Cardiac muscle cell (in vitro differentiated cells and primary cell): ENCODE results near the gene INPP4A. TPM values are rescaled to one million over a fixed set of nuclear protein-coding genes. Genes with fewer than 3 reads are reported as not detected.
"Not testable (repeated sequence)": the region's sequence is repeated elsewhere in the genome, so short reads cannot be mapped to it uniquely, and the experiment has no call there.

Experiments used
- DNase-seq, 2 donors: peaks; one replicate each; pipeline versions ENCODE4 v3.0.0 to v3.0.0-alpha.2; 2010 to 2017; ENCODE audit warnings: low read depth in 1 of 2, low spot score in 1 of 2
- H3K27ac ChIP-seq: fragments of 200-600 bp; sonication (generic); 2 replicates; pipeline ENCODE4 v1.5.1; 2016
- H3K27me3 ChIP-seq: fragments of 200-600 bp; sonication (generic); 2 replicates; pipeline ENCODE4 v1.6.0; 2016; ENCODE audit warnings: control low read depth
- H3K36me3 ChIP-seq: fragments of 200-600 bp; sonication (generic); 2 replicates; pipeline ENCODE4 v1.5.1; 2016; ENCODE audit warnings: control low read depth
- H3K4me1 ChIP-seq: fragments of 200-600 bp; sonication (generic); 2 replicates; pipeline ENCODE4 v1.8.1; 2017; ENCODE audit warnings: low read depth, mild to moderate bottlenecking, mixed run types
- H3K4me3 ChIP-seq: fragments of 200-600 bp; sonication (generic); 2 replicates; pipeline ENCODE4 v1.5.1; 2016; ENCODE audit warnings: mild to moderate bottlenecking
- H3K9me3 ChIP-seq: fragments of 200-600 bp; sonication (generic); 2 replicates; pipeline ENCODE4 v1.5.1; 2017; ENCODE audit warnings: low read depth, mild to moderate bottlenecking, control low read depth
- CTCF ChIP-seq: IDR thresholded peaks from 2 replicates; pipeline ENCODE4 v1.5.1; 2012; ENCODE audit warnings: low read depth, mild to moderate bottlenecking, low read length
- polyA plus RNA-seq: library from polyadenylated mRNA; unstranded; fragments of >200 nt; fragmentation: Nextera tagmentation; extraction: Ambion mirVana; gene quantifications from 2 replicates; pipeline ENCODE4 v1.2.1, GENCODE V29; 2016
- total RNA-seq: library from RNA; depleted of rRNA; stranded (reverse); fragments of >200 nt; gene quantifications from 2 replicates; pipeline ENCODE4 v1.2.3, GENCODE V29; 2016

The INPP4A gene
- total and polyA plus RNA-seq, 2 experiments from 2014 or later, result 11.6 to 25.0 TPM

DNA sequence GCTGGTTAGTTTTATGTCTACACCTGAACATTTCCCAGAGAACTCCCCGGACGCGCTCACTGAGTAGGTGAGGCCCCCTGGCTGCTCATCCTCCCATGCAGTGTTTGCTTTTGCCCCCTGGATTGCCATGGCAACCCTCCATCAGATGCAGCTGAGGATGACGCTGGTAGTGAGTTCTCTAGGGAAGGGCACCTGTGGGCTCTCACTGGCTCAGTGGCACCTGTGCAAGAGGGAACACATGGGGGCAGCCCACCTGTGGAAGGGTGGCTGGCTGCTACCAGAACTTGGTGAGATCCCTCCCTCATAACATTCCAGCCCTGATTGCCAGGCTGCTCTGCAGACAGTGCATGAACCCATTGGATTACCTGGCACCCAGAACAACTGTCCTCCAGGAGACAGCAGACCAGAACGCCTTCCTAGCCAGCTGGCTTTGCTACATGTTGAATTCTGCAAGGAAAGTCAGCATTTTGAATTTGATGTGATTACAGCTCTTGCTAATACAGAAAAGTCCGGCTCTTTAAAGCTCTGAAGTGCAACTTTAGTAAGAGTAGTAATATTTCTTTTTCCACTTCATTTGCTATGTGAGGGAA is 142.0 kb downstream of the INPP4A start:
- H3K4me3 ChIP-seq, result no peak overlapping the region
- H3K36me3 ChIP-seq, result peaks cover 6% of the 10 kb centered on the region

DNA sequence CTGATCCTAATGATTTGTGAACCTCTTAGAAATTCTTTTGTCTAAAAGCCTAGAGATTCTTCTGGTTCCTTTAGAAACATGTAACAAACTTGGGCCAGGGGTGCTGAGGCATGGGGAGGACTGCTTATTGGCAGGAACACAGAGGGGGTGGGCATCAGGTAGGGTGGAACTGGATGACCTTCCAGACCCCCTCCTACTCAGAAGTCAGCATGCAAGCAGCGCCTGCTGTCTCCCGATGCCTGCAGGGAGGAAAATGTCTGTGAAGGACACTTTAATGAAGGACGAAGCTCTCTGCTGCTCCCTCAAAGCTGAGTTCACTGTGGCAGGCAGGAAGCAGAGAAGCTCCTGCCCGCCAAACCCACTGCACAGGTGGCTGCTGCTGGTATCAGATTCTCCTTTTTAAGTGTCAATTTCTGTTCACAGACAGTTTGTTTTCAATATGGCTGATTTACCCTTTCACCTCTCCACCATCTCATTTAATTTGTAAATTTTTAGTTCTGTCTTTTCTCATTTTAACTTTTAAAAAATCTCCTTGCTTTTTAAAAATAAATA is 144.3 kb downstream of the INPP4A start:
- Histone ChIP-seq H3K4me3 (no peak overlapping the region), H3K36me3 (no peaks in the 10 kb centered on the region), H3K4me1 (no peaks in the 10 kb centered on the region), H3K27ac (no peak overlapping the region), H3K27me3 (no peaks in the 10 kb centered on the region), H3K9me3 (no peaks in the 10 kb centered on the region)
- no peak for TF ChIP-seq CTCF
- DNase-seq, result no peak

More for the DNA sequence above, 142.0 kb downstream of the INPP4A start:
- Histone ChIP-seq H3K4me1 (no peaks in the 10 kb centered on the region), H3K27me3 (no peaks in the 10 kb centered on the region), H3K9me3 (no peaks in the 10 kb centered on the region), H3K27ac (no peak overlapping the region)
- no peak for DNase-seq
- TF ChIP-seq CTCF, result no peak

DNA sequence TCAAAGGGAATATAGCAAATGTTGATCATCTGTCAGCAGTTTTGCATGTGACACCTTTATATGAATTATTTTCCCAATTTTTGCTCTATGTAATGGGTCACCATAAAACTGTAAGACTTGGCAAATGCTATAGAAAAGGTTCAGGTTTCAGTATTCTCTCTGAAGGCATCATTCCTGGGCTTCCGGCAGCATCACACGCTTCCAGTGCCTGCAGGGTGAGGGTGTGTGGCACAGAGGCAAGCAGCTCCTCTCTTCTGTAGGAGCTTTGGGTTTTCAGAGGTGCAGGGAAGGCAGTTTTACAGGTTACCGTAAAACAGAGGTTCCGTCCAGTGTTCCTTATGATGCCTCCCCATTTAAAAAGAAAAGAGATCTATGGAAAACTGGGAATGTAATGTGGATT is 144.8 kb downstream of the INPP4A start:
- no peak for TF ChIP-seq CTCF
- no peaks in the 10 kb centered on the region for H3K27me3 ChIP-seq
- H3K4me1 ChIP-seq, result no peaks in the 10 kb centered on the region
- H3K27ac ChIP-seq, result no peak overlapping the region
- no peaks in the 10 kb centered on the region for H3K36me3 ChIP-seq
- no peak for DNase-seq
- H3K4me3 ChIP-seq, result no peak overlapping the region
- H3K9me3 ChIP-seq, result no peaks in the 10 kb centered on the region

- Histone ChIP-seq H3K4me3 (no peak overlapping the region), H3K27me3 (no peaks in the 10 kb centered on the region), H3K27ac (no peak overlapping the region), H3K4me1 (no peaks in the 10 kb centered on the region), H3K36me3 (peaks cover 3% of the 10 kb centered on the region), H3K9me3 (no peaks in the 10 kb centered on the region)
- DNase-seq, result no peak
- no peak for TF ChIP-seq CTCF
Observed at GRCh38 chr2:98592565-98592964, 147.9 kb downstream of the INPP4A start.

- not testable (repeated sequence) for H3K4me3 ChIP-seq, DNase-seq, H3K27ac ChIP-seq, H3K27me3 ChIP-seq, H3K9me3 ChIP-seq, H3K4me1 ChIP-seq
- H3K36me3 ChIP-seq, result peaks cover 16% of the 10 kb centered on the region
Observed at GRCh38 chr2:98594665-98595064, 150.0 kb downstream of the INPP4A start.

- H3K4me3 ChIP-seq, result no peak overlapping the region
- H3K36me3 ChIP-seq, result peaks cover 34% of the 10 kb centered on the region
- H3K27me3 ChIP-seq, result no peaks in the 10 kb centered on the region
- no peaks in the 10 kb centered on the region for H3K4me1 ChIP-seq
- DNase-seq, result peak in 1 of 2 donors; percentile 31
- no peaks in the 10 kb centered on the region for H3K9me3 ChIP-seq
- no peak overlapping the region for H3K27ac ChIP-seq
- TF ChIP-seq CTCF, result no peak
Observed at GRCh38 chr2:98598781-98599428, 154.2 kb downstream of the INPP4A start.
